Endothelial cell (in vitro differentiated cells): ENCODE data around the gene POLD4. TPM values are rescaled to one million over a fixed set of nuclear protein-coding genes. Genes with fewer than 3 reads are reported as not detected.
A peak's percentile ranks its signal among the peaks of the same experiment; 100 is the strongest.

Source experiments
- DNase-seq: peaks from one replicate; pipeline ENCODE4 v3.0.0; 2021; ENCODE audit warnings: low spot score
- H3K27ac Mint-ChIP-seq: one replicate; pipeline ENCODE4 v1.8.0; 2021; ENCODE audit warnings: mixed read lengths, inconsistent platforms; ENCODE audit not compliant: unreplicated experiment
- H3K27me3 Mint-ChIP-seq: one replicate; pipeline ENCODE4 v1.8.0; 2021; ENCODE audit warnings: mild to moderate bottlenecking, moderate library complexity, mixed read lengths, inconsistent platforms; ENCODE audit not compliant: unreplicated experiment
- H3K36me3 Mint-ChIP-seq: one replicate; pipeline ENCODE4 v1.8.0; 2021; ENCODE audit warnings: mild to moderate bottlenecking, low read depth, mixed read lengths, inconsistent platforms; ENCODE audit not compliant: unreplicated experiment
- H3K4me1 Mint-ChIP-seq: one replicate; pipeline ENCODE4 v1.8.0; 2021; ENCODE audit warnings: mild to moderate bottlenecking, mixed read lengths, inconsistent platforms; ENCODE audit not compliant: unreplicated experiment
- H3K4me3 Mint-ChIP-seq: one replicate; pipeline ENCODE4 v1.8.0; 2021; ENCODE audit warnings: mild to moderate bottlenecking, mixed read lengths, inconsistent platforms; ENCODE audit not compliant: unreplicated experiment
- H3K9me3 Mint-ChIP-seq: one replicate; pipeline ENCODE4 v1.8.0; 2021; ENCODE audit warnings: mixed read lengths, inconsistent platforms; ENCODE audit not compliant: unreplicated experiment
- total RNA-seq: library from RNA; stranded (reverse); fragmentation: NEBNext Ultra II Directional; extraction: Animal tissue kit (Norgen Biotek cat#: 25700); gene quantifications from one replicate; pipeline ENCODE4 v1.2.1, GENCODE V29; 2021; ENCODE audit not compliant: unreplicated experiment
- TF ChIP-seq, protein P1 (sequence below): fragments of 200-600 bp; sonication (generic); IDR thresholded peaks from one replicate; pipeline ENCODE4 v1.5.0; 2021; ENCODE audit warnings: antibody characterized with exemption; ENCODE audit not compliant: unreplicated experiment

POLD4 gene
- total RNA-seq, 1 donor from 2014 or later, result 92.1 TPM

DNA sequence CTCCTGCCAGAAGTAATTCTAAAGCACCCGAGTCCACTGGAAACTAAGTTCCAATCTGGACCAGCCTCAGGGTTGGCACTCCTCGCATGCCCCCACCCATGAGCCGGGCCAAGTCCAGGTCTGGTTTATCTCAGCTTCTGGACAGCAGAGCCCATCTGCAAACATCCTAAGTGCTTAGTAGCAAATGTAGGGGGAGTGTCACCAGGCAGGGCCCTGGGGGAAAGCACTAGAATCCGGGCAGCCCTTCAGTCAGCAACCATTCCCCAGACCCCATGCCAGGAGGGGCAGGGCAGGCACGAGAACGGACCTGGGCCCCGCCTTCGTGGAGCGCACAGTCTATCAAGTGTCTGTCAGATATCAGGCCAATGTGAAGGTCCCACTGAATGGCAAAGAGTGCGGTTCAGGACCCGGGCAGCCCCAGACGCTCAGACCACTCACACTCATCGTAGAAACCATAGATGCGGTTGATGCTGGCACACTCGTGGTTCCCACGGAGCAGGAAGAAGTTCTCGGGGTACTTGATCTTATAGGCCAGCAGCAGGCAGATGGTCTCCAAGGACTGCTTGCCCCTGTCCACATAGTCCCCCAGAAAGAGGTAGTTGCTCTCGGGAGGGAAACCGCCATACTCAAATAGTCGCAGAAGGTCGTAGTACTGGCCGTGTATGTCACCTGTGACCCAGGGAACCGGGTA is 47.0 kb upstream of the POLD4 start:
- peak overlapping the region; percentile 90 for H3K4me3 Mint-ChIP-seq
- peaks cover 41% of the 10 kb centered on the region for H3K4me1 Mint-ChIP-seq
- H3K36me3 Mint-ChIP-seq, result peaks cover 12% of the 10 kb centered on the region
- DNase-seq, result no peak
- TF ChIP-seq, protein P1, sequence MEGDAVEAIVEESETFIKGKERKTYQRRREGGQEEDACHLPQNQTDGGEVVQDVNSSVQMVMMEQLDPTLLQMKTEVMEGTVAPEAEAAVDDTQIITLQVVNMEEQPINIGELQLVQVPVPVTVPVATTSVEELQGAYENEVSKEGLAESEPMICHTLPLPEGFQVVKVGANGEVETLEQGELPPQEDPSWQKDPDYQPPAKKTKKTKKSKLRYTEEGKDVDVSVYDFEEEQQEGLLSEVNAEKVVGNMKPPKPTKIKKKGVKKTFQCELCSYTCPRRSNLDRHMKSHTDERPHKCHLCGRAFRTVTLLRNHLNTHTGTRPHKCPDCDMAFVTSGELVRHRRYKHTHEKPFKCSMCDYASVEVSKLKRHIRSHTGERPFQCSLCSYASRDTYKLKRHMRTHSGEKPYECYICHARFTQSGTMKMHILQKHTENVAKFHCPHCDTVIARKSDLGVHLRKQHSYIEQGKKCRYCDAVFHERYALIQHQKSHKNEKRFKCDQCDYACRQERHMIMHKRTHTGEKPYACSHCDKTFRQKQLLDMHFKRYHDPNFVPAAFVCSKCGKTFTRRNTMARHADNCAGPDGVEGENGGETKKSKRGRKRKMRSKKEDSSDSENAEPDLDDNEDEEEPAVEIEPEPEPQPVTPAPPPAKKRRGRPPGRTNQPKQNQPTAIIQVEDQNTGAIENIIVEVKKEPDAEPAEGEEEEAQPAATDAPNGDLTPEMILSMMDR, result no peak
- H3K27ac Mint-ChIP-seq, result peak overlapping the region; percentile 64
- peaks cover 10% of the 10 kb centered on the region for H3K27me3 Mint-ChIP-seq
- no peaks in the 10 kb centered on the region for H3K9me3 Mint-ChIP-seq

DNA sequence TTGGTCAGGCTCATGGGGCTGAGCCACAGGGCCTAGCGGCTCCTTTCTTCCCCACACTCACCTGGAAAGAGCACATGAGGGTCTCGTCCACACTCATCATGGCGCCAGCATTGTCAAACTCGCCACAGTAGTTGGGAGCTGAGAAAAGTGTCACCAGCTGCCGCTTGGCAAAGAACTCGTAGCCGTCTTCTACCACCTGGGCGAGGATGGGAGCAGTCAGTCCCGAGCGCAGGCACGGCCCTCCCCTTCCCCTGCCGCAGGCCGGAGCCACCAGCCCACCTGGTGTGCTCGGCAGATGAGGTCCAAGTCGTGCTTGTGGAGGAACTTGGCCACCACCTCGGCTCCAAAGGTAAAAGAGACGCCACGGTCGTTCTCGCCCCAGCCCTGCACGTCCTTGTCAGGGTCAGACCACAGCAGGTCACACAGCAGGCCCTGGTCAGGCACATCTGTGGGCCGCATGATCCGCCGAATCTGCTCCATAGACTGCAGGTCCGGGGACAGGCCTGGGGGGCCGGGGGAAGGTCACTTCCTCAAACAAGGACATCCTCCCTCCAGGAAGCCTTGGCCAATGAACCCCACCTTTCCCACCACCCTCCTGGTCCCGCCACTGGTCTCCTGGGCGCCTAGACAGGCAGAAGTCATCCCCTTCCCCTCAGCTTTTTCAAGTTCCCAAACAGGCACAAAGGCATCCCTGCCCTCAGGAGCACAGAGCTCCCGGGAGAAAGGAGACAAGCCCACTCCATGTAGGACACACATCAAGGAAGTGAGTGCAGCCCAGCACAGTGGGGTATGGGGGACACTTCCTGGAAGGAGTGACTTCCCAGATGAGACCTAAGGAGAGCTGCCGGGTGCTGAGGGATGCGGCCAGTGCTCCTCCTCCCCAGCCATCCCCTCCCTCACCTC is 45.6 kb upstream of the POLD4 start:
- H3K27me3 Mint-ChIP-seq, result peaks cover 10% of the 10 kb centered on the region
- no peak for DNase-seq
- no peak overlapping the region for H3K27ac Mint-ChIP-seq
- TF ChIP-seq, protein P1, result no peak
- H3K4me3 Mint-ChIP-seq, result peak overlapping the region; percentile 69
- no peaks in the 10 kb centered on the region for H3K9me3 Mint-ChIP-seq
- H3K36me3 Mint-ChIP-seq, result peaks cover 9% of the 10 kb centered on the region
- H3K4me1 Mint-ChIP-seq, result peaks cover 34% of the 10 kb centered on the region

DNA sequence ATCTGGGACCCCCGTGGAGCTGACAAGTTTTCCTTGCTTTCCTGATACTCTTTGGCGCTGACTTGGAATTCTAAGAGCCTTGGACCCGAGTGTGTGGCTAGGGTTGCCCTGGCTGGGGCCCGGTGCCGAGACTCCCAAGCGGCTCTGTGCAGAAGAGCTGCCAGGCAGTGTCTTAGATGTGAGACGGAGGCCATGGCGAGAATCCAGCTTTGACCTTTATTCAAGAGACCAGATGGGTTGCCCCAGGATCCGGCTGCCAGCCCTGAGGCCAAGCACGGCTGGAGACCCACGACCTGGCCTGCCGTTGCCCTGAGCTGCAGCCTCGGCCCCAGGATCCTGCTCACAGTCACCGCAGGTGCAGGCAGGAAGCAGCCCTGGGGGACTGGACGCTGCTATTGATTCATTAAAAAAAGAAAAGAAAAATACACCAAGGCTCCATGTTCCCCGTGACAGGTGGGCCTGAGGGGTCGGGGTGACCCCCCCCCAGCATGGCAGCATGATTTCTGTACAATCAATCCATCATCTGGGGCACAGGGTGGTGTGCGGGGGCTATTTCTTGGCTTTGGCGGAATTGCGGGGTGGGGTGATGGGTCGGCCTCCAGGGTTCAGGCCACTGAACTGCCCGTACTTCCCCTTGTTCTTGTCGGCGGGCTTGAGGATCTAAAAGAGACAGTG is 44.8 kb upstream of the POLD4 start:
- Mint-ChIP-seq H3K36me3 (peaks cover 12% of the 10 kb centered on the region), H3K4me1 (peaks cover 29% of the 10 kb centered on the region), H3K27me3 (peaks cover 11% of the 10 kb centered on the region), H3K9me3 (no peaks in the 10 kb centered on the region), H3K4me3 (peak overlapping the region; percentile 74), H3K27ac (peak overlapping the region; percentile 70)
- TF ChIP-seq, protein P1, result no peak
- DNase-seq, result no peak

DNA sequence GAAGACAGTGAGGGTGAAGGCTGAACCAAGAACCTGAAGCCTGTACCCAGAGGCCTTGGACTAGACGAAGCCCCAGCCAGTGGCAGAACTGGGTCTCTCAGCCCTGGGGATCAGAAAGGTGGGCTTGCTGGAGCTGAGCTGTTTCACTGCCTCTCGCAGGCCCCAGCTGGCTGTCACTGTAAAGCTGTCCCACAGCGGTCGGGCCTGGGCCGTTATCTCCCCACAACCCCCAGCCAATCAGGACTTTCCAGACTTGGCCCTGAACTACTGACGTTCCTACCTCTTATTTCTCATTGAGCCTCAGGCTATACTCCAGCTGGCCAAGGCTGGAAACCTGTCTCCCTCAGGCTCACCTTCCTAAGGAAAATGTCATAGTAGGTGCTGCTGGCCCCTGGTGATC is 44.2 kb upstream of the POLD4 start:
- peaks cover 12% of the 10 kb centered on the region for H3K36me3 Mint-ChIP-seq

More for the DNA sequence above, 44.2 kb upstream of the POLD4 start:
- Mint-ChIP-seq H3K4me1 (peaks cover 32% of the 10 kb centered on the region), H3K4me3 (peak overlapping the region; percentile 74), H3K27ac (peak overlapping the region; percentile 70), H3K9me3 (no peaks in the 10 kb centered on the region), H3K27me3 (peaks cover 14% of the 10 kb centered on the region)
- TF ChIP-seq, protein P1, result no peak
- DNase-seq, result no peak
